ENCODE measurements around the gene DYNC1LI2. TPM values are rescaled to one million over a fixed set of nuclear protein-coding genes. Genes with fewer than 3 reads are reported as not detected.

Gene DYNC1LI2
- total RNA-seq, 1 experiment from 2014 or later = 92.8 TPM

GRCh38 chr16:66740533-66740932 lies 10.9 kb downstream of the DYNC1LI2 start:
- Histone ChIP-seq H4K20me1 (ENCODE audit: insufficient read depth) (peaks cover 5% of the 10 kb centered on the region), H3K9me3 (ENCODE audit: control insufficient read depth in 1 of 2, insufficient read depth in 1 of 2, low read depth in 1 of 2, low read length in 2 of 2) (no peaks in the 10 kb centered on the region), H3K9me2 (ENCODE audit: insufficient read depth) (no peaks in the 10 kb centered on the region), H3K27ac (ENCODE audit: low read depth, low read length) (peak overlapping the region; percentile 34; the same call in 1 of the 2 replicates), H3K4me3 (replicated peaks in 1 of 2; ENCODE audit: low read depth in 1 of 2, low read length in 2 of 2) (no peak overlapping the region), H3K27me3 (ENCODE audit: insufficient read depth, low read length) (no peaks in the 10 kb centered on the region), H2AFZ (ENCODE audit: low read depth, low read length, poor library complexity, severe bottlenecking) (no peak overlapping the region), H3K9ac (ENCODE audit: low read length) (no peak overlapping the region), H3K36me3 (ENCODE audit: control insufficient read depth in 1 of 2, insufficient read depth in 2 of 2, low read length in 2 of 2) (peaks cover 32 to 36% of the 10 kb centered on the region in 2 experiments; a peak in 3 of 4 replicates), H3K4me2 (ENCODE audit: low read length) (peak overlapping the region; percentile 30), H3K79me2 (ENCODE audit: insufficient read depth, low read length) (peaks cover 72% of the 10 kb centered on the region), H3K4me1 (ENCODE audit: control insufficient read depth in 1 of 2, insufficient read depth in 2 of 2, low read length in 2 of 2) (peaks cover 32 to 43% of the 10 kb centered on the region in 2 experiments)
- ATAC-seq = 0 out of 2 replicates have a peak, but pooled peaks have one; percentile 23
- no peak for DNase-seq (ENCODE audit: low read depth, low spot score)
- ChIA-PET CTCF (interaction anchor here (0.6 to 3.2 kb wide), 18 partner anchors 8 to 334 kb away, joined by 3 to 22 read pairs (median 4); partner anchors contain the start of genes DYNC1LI2 and NAE1), POLR2A (no interaction called here), RAD21 (ENCODE audit: low non-redundant PET in 1 of 2, low total read pairs in 2 of 2, uncharacterized antibody in 2 of 2, unreplicated experiment in 2 of 2) (interaction anchor here (0.6 to 1.0 kb wide), 2 partner anchors 74 to 132 kb away, joined by 3 to 4 read pairs; no protein-coding TSS in a partner anchor)
- intact Hi-C loops (cut with micrococcal nuclease) = loop anchor here (5.0 kb wide), 2 partner anchors 127 to 333 kb away; no protein-coding TSS in a partner anchor
- no peak for TF ChIP-seq SRF (IDR thresholded peaks at IDR 0.05; ENCODE audit: low read depth)
- TF ChIP-seq SP1 (IDR thresholded peaks at IDR 0.05; ENCODE audit: low read depth) = 0 out of 2 replicates have a peak, but pooled peaks have one; percentile 16
- no TSS peak for BruUV-seq (replicated peaks)

- Histone ChIP-seq H3K4me2 (ENCODE audit: low read length) (peak overlapping the region; percentile 30; the same call in 1 of the 2 replicates), H3K4me1 (ENCODE audit: control insufficient read depth in 1 of 2, insufficient read depth in 2 of 2, low read length in 2 of 2) (peaks cover 32 to 43% of the 10 kb centered on the region in 2 experiments), H3K9ac (ENCODE audit: low read length) (no peak overlapping the region), H3K79me2 (ENCODE audit: insufficient read depth, low read length) (peaks cover 69% of the 10 kb centered on the region), H3K9me2 (ENCODE audit: insufficient read depth) (no peaks in the 10 kb centered on the region), H3K36me3 (ENCODE audit: control insufficient read depth in 1 of 2, insufficient read depth in 2 of 2, low read length in 2 of 2) (peaks cover 32 to 36% of the 10 kb centered on the region in 2 experiments; a peak in 3 of 4 replicates), H3K27me3 (ENCODE audit: insufficient read depth, low read length) (no peaks in the 10 kb centered on the region), H4K20me1 (ENCODE audit: insufficient read depth) (peaks cover 5% of the 10 kb centered on the region), H3K9me3 (ENCODE audit: control insufficient read depth in 1 of 2, insufficient read depth in 1 of 2, low read depth in 1 of 2, low read length in 2 of 2) (no peaks in the 10 kb centered on the region), H3K27ac (ENCODE audit: low read depth, low read length) (peak overlapping the region; percentile 34; the same call in 1 of the 2 replicates), H2AFZ (ENCODE audit: low read depth, low read length, poor library complexity, severe bottlenecking) (no peak overlapping the region), H3K4me3 (replicated peaks in 1 of 2; ENCODE audit: low read depth in 1 of 2, low read length in 2 of 2) (no peak overlapping the region)
- DNase-seq (ENCODE audit: low read depth, low spot score) (no peak), ATAC-seq (peak; percentile 71)
- CTCF ChIA-PET = interaction anchor here (0.6 to 3.2 kb wide), 15 partner anchors 9 to 334 kb away, joined by 3 to 22 read pairs (median 4); partner anchors contain the start of genes DYNC1LI2 and NAE1
- POLR2A ChIA-PET = no interaction called here
- BruUV-seq (replicated peaks) = no TSS peak
- RAD21 ChIA-PET (ENCODE audit: low non-redundant PET in 1 of 2, low total read pairs in 2 of 2, uncharacterized antibody in 2 of 2, unreplicated experiment in 2 of 2) = interaction anchor here in 1 of 2 experiments (1.0 kb wide), 1 partner anchor 133 kb away, joined by 4 read pairs; no protein-coding TSS in a partner anchor
- intact Hi-C loops (cut with micrococcal nuclease) = loop anchor here (5.0 kb wide), 2 partner anchors 127 to 333 kb away; no protein-coding TSS in a partner anchor
- TF ChIP-seq CTCF (IDR thresholded peaks at IDR 0.05 in 2 of 3, conservative IDR thresholded peaks at IDR 0.05 in 1 of 3; ENCODE audit: borderline replicate concordance in 1 of 3, insufficient read depth in 1 of 3, low read depth in 2 of 3, low read length in 2 of 3) (peak; percentile 47 to 84 (median 73); a peak in 5 of 6 replicates), ZFX (IDR thresholded peaks at IDR 0.05) (no peak), CBX3 (IDR thresholded peaks at IDR 0.05; ENCODE audit: low read depth) (no peak), EZH2 (IDR thresholded peaks at IDR 0.05) (no peak), EGR1 (IDR thresholded peaks at IDR 0.05; ENCODE audit: low read depth) (no peak), POLR2AphosphoS5 (IDR thresholded peaks at IDR 0.05; ENCODE audit: low read depth, low read length) (no peak), SRF (IDR thresholded peaks at IDR 0.05; ENCODE audit: low read depth) (no peak), MAX (IDR thresholded peaks at IDR 0.05) (no peak), POLR2A (IDR thresholded peaks at IDR 0.05; ENCODE audit: borderline replicate concordance, extremely low read depth, insufficient read depth, insufficient read length) (no peak), FOSL1 (IDR thresholded peaks at IDR 0.05; ENCODE audit: low read depth) (no peak), YY1 (IDR thresholded peaks at IDR 0.05; ENCODE audit: extremely low read depth, insufficient replicate concordance, low read depth, low read length) (no peak)
- TF ChIP-seq, protein P1, sequence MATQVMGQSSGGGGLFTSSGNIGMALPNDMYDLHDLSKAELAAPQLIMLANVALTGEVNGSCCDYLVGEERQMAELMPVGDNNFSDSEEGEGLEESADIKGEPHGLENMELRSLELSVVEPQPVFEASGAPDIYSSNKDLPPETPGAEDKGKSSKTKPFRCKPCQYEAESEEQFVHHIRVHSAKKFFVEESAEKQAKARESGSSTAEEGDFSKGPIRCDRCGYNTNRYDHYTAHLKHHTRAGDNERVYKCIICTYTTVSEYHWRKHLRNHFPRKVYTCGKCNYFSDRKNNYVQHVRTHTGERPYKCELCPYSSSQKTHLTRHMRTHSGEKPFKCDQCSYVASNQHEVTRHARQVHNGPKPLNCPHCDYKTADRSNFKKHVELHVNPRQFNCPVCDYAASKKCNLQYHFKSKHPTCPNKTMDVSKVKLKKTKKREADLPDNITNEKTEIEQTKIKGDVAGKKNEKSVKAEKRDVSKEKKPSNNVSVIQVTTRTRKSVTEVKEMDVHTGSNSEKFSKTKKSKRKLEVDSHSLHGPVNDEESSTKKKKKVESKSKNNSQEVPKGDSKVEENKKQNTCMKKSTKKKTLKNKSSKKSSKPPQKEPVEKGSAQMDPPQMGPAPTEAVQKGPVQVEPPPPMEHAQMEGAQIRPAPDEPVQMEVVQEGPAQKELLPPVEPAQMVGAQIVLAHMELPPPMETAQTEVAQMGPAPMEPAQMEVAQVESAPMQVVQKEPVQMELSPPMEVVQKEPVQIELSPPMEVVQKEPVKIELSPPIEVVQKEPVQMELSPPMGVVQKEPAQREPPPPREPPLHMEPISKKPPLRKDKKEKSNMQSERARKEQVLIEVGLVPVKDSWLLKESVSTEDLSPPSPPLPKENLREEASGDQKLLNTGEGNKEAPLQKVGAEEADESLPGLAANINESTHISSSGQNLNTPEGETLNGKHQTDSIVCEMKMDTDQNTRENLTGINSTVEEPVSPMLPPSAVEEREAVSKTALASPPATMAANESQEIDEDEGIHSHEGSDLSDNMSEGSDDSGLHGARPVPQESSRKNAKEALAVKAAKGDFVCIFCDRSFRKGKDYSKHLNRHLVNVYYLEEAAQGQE (IDR thresholded peaks at IDR 0.05; ENCODE audit: low read depth) = no peak
- TF ChIP-seq, protein P2, sequence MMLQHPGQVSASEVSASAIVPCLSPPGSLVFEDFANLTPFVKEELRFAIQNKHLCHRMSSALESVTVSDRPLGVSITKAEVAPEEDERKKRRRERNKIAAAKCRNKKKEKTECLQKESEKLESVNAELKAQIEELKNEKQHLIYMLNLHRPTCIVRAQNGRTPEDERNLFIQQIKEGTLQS (IDR thresholded peaks at IDR 0.05) = no peak
These were observed 11.4 kb downstream of the DYNC1LI2 start for GRCh38 chr16:66740010-66740409.

Measured in HCT116 (cell line).